Left ventricle myocardium inferior (tissue), 1 donor: ENCODE data around the gene GNAT1. TPM values are rescaled to one million over a fixed set of nuclear protein-coding genes. Genes with fewer than 3 reads are reported as not detected.

Experiments used
- DNase-seq: peaks from one replicate; pipeline ENCODE4 v3.0.0-alpha.2; 2020
- H3K27ac ChIP-seq: fragments of 200-600 bp; replicated peaks from 2 replicates; pipeline ENCODE4 v1.8.0; 2021
- H3K27me3 ChIP-seq: fragments of 200-600 bp; 2 replicates; pipeline ENCODE4 v1.8.0; 2021; ENCODE audit warnings: low read depth
- H3K36me3 ChIP-seq: fragments of 200-600 bp; 2 replicates; pipeline ENCODE4 v1.8.0; 2021
- H3K4me1 ChIP-seq: fragments of 200-600 bp; 2 replicates; pipeline ENCODE4 v1.8.0; 2021
- H3K4me3 ChIP-seq: fragments of 200-600 bp; 2 replicates; pipeline ENCODE4 v1.8.0; 2021; ENCODE audit warnings: mild to moderate bottlenecking, moderate library complexity
- H3K9me3 ChIP-seq: fragments of 200-600 bp; replicated peaks from 2 replicates; pipeline ENCODE4 v1.8.0; 2021
- CTCF ChIP-seq: fragments of 200-600 bp; IDR thresholded peaks from 2 replicates; pipeline ENCODE4 v1.8.0; 2021; ENCODE audit warnings: antibody characterized with exemption, mild to moderate bottlenecking, borderline replicate concordance
- intact Hi-C: fragments of 100-400 bp; cut with micrococcal nuclease; formaldehyde crosslinking; loops from one replicate; pipeline ENCODE4 v1.11.0; 2022
- total RNA-seq: library from RNA; stranded (reverse); fragmentation: NEBNext Ultra II Directional; extraction: Animal tissue kit (Norgen Biotek cat#: 25700); gene quantifications from one replicate; pipeline ENCODE4 v1.2.1, GENCODE V29; 2021
- donor health status: DM: no; HTN: yes; CAD: no; lungs with severe emphysema.

Gene GNAT1
- total RNA-seq, 1 donor from 2014 or later, result not detected

GRCh38 chr3:50219285-50219684 lies 27.9 kb downstream of the GNAT1 start:
- Histone ChIP-seq H3K36me3 (no peaks in the 10 kb centered on the region), H3K27me3 (peaks cover 3% of the 10 kb centered on the region), H3K4me1 (peaks cover 9% of the 10 kb centered on the region), H3K27ac (no peak overlapping the region), H3K9me3 (no peaks in the 10 kb centered on the region), H3K4me3 (no peak overlapping the region)
- intact Hi-C loops, result no loop called here
- no peak for DNase-seq
- TF ChIP-seq CTCF, result no peak

- Histone ChIP-seq H3K9me3 (no peaks in the 10 kb centered on the region), H3K4me3 (no peak overlapping the region), H3K27me3 (peaks cover 10% of the 10 kb centered on the region), H3K36me3 (no peaks in the 10 kb centered on the region), H3K4me1 (peaks cover 9% of the 10 kb centered on the region), H3K27ac (no peak overlapping the region)
- no peak for TF ChIP-seq CTCF
- intact Hi-C loops, result no loop called here
- DNase-seq, result no peak
Observed at GRCh38 chr3:50220109-50220508, 28.7 kb downstream of the GNAT1 start.

- no peak overlapping the region for H3K27ac ChIP-seq
- H3K4me3 ChIP-seq, result no peak overlapping the region
- H3K36me3 ChIP-seq, result no peaks in the 10 kb centered on the region
- no peak for TF ChIP-seq CTCF
- peaks cover 10% of the 10 kb centered on the region for H3K27me3 ChIP-seq
- intact Hi-C loops, result no loop called here
- DNase-seq, result no peak
- H3K4me1 ChIP-seq, result peaks cover 13% of the 10 kb centered on the region
- H3K9me3 ChIP-seq, result no peaks in the 10 kb centered on the region
Observed at GRCh38 chr3:50221051-50221410, 29.6 kb downstream of the GNAT1 start.

GRCh38 chr3:50221411-50222168 lies 30.2 kb downstream of the GNAT1 start:
- no peaks in the 10 kb centered on the region for H3K36me3 ChIP-seq
- TF ChIP-seq CTCF, result no peak
- peaks cover 10% of the 10 kb centered on the region for H3K27me3 ChIP-seq
- H3K9me3 ChIP-seq, result no peaks in the 10 kb centered on the region
- no peak overlapping the region for H3K27ac ChIP-seq
- peaks cover 19% of the 10 kb centered on the region for H3K4me1 ChIP-seq
- no peak overlapping the region for H3K4me3 ChIP-seq
- DNase-seq, result no peak
- intact Hi-C loops, result no loop called here

- TF ChIP-seq CTCF, result no peak
- Histone ChIP-seq H3K36me3 (no peaks in the 10 kb centered on the region), H3K4me1 (peaks cover 24% of the 10 kb centered on the region), H3K9me3 (no peaks in the 10 kb centered on the region), H3K27me3 (peaks cover 10% of the 10 kb centered on the region), H3K27ac (no peak overlapping the region), H3K4me3 (no peak overlapping the region)
- intact Hi-C loops, result no loop called here
- no peak for DNase-seq
Observed at GRCh38 chr3:50222169-50222528, 30.7 kb downstream of the GNAT1 start.
